ENCODE measurements around the gene GSN. TPM values are rescaled to one million over a fixed set of nuclear protein-coding genes. Genes with fewer than 3 reads are reported as not detected.
A peak's percentile ranks its signal among the peaks of the same experiment; 100 is the strongest.

GSN gene
- total RNA-seq, 3 donors from 2014 or later: 1,290 to 13,922 (median 1,437) TPM

DNA sequence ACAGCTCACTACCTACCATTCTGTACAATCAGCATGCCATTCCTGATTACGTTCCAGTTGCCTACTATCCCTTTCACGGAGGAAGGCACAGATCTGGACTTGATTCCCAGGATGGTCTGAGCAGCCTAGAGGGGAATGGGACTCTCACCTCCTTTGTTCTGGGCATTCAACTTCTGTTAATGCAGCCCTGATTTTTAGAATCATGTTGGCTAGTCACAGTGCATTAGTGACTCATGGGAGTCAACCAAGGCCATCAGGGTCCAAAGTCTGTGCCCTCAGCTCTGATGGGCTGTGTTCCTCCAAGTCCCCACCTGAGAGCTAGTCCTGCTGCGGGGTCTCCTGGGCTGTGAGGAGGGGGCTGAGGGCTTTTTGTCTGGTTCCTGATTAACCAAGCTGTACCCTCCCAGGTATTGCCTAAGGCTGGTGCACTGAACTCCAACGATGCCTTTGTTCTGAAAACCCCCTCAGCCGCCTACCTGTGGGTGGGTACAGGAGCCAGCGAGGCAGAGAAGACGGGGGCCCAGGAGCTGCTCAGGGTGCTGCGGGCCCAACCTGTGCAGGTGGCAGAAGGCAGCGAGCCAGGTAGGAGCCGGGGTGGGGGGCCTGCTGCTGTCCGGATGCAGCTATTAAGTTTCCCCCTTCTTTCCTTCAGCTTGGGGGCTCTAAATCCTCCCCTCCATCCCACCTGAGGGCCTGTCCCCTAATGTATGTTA is 59.1 kb downstream of the GSN start:
- DNase-seq (ENCODE audit: low spot score in 2 of 2): no peak
- H3K4me1 ChIP-seq: peaks cover 14 to 21% of the 10 kb centered on the region in 2 donors
- peak overlapping the region; percentile 95 to 96 for H3K27ac ChIP-seq
- H3K4me3 ChIP-seq: peak overlapping the region in 1 of 3 donors; percentile 41
- peaks cover 18% of the 10 kb centered on the region for H3K36me3 ChIP-seq
- no peaks in the 10 kb centered on the region for H3K27me3 ChIP-seq
- H3K9me3 ChIP-seq: no peaks in the 10 kb centered on the region
- intact Hi-C loops (cut with DNase I; ENCODE audit: low total_unique reads): no loop called here
- no peak for TF ChIP-seq POLR2AphosphoS5 (IDR thresholded peaks at IDR 0.05)
- TF ChIP-seq POLR2A (IDR thresholded peaks at IDR 0.05): no peak
- no peak for TF ChIP-seq CTCF (IDR thresholded peaks at IDR 0.05)

DNA sequence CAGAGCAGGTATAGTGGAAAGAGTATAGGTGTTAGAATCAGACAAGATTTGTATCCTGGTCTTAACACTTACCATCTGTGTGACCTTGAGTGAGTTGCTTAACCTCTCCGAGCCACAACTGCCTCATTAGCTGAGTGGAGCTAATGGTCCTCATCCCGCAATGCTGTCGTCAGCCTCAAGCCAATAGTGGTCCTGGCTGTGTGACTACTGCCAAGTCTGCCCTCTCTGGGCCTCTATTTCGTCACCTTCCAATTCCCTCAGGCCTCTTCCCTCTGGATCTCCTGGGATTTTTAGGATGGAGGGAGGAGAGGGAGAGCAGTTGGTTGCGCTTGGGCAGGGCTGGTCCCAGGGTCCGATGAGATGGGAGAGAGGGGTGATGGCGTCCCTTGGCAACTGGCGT is 60.5 kb downstream of the GSN start:
- Histone ChIP-seq H3K27me3 (no peaks in the 10 kb centered on the region), H3K27ac (peak overlapping the region; percentile 95 to 96), H3K4me1 (peaks cover 14 to 21% of the 10 kb centered on the region in 2 donors), H3K36me3 (peaks cover 18% of the 10 kb centered on the region), H3K4me3 (no peak overlapping the region), H3K9me3 (no peaks in the 10 kb centered on the region)
- no peak for TF ChIP-seq POLR2A (IDR thresholded peaks at IDR 0.05)
- TF ChIP-seq POLR2AphosphoS5 (IDR thresholded peaks at IDR 0.05): no peak
- intact Hi-C loops (cut with DNase I; ENCODE audit: low total_unique reads): no loop called here
- no peak for DNase-seq (ENCODE audit: low spot score in 2 of 2)

DNA sequence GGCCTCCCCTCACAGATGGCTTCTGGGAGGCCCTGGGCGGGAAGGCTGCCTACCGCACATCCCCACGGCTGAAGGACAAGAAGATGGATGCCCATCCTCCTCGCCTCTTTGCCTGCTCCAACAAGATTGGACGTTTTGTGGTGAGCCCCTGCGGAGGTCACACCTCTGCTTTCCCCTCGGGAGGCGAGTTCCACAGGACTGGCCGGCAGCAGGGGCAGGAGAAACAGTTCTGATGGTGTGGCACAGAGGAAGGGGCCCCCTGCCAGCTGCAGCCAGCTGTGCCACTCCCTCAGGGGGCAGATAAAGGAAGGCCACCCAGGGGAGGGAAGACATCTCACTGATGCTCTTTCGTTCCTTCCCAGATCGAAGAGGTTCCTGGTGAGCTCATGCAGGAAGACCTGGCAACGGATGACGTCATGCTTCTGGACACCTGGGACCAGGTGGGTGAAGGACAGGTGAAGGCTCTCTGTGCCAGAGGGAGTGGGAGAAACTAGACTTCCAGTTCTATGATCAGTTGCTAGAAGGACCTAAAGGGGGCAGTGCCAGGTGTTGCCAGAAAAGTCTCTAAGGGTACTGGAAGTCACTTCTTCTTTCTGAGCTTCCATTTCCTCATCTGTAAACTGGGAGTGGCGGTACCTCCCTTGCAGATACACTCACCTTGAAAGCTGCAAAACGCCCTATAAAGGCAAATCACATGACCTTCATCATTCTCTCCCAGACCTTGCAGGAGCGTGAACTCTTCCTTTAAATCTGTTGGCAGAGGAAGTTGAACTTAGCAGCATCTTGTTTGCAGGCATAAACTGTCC is 61.1 kb downstream of the GSN start:
- no peaks in the 10 kb centered on the region for H3K9me3 ChIP-seq
- H3K36me3 ChIP-seq: peaks cover 18% of the 10 kb centered on the region
- no peaks in the 10 kb centered on the region for H3K27me3 ChIP-seq
- H3K4me3 ChIP-seq: no peak overlapping the region
- peaks cover 14 to 19% of the 10 kb centered on the region in 2 donors for H3K4me1 ChIP-seq
- peak overlapping the region; percentile 95 to 96 for H3K27ac ChIP-seq
- TF ChIP-seq POLR2A (IDR thresholded peaks at IDR 0.05) (no peak), POLR2AphosphoS5 (IDR thresholded peaks at IDR 0.05) (no peak), CTCF (IDR thresholded peaks at IDR 0.05) (no peak)
- DNase-seq (ENCODE audit: low spot score in 2 of 2): no peak
- intact Hi-C loops (cut with DNase I; ENCODE audit: low total_unique reads): no loop called here

DNA sequence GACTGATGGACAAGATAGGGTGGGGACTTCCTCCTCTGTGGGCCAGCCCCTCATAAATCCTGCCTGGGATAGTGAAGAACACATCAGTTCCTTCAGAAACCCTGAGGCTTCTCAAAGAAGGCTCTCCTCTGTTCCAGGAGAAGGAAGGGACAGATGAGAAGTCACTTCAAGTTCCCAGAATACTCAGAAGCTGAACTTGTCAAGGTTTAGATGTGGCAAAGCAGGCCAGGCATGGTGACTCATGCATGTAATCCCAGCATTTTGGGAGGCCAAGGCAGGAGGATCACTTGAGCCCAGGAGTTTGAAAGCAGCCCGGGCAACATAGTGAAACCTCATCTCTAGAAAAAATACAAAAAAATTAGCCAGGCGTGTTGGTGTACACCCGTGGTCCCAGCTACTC is 63.6 kb downstream of the GSN start:
- DNase-seq (ENCODE audit: low spot score in 2 of 2): no peak
- no peaks in the 10 kb centered on the region for H3K27me3 ChIP-seq
- no peak overlapping the region for H3K4me3 ChIP-seq
- H3K4me1 ChIP-seq: peaks cover 8 to 13% of the 10 kb centered on the region in 2 donors
- peak overlapping the region; percentile 89 to 96 for H3K27ac ChIP-seq
- no peaks in the 10 kb centered on the region for H3K9me3 ChIP-seq
- TF ChIP-seq CTCF (IDR thresholded peaks at IDR 0.05) (no peak), POLR2AphosphoS5 (IDR thresholded peaks at IDR 0.05) (no peak), POLR2A (IDR thresholded peaks at IDR 0.05) (no peak)
- intact Hi-C loops (cut with DNase I; ENCODE audit: low total_unique reads): no loop called here
- peaks cover 18% of the 10 kb centered on the region for H3K36me3 ChIP-seq

DNA sequence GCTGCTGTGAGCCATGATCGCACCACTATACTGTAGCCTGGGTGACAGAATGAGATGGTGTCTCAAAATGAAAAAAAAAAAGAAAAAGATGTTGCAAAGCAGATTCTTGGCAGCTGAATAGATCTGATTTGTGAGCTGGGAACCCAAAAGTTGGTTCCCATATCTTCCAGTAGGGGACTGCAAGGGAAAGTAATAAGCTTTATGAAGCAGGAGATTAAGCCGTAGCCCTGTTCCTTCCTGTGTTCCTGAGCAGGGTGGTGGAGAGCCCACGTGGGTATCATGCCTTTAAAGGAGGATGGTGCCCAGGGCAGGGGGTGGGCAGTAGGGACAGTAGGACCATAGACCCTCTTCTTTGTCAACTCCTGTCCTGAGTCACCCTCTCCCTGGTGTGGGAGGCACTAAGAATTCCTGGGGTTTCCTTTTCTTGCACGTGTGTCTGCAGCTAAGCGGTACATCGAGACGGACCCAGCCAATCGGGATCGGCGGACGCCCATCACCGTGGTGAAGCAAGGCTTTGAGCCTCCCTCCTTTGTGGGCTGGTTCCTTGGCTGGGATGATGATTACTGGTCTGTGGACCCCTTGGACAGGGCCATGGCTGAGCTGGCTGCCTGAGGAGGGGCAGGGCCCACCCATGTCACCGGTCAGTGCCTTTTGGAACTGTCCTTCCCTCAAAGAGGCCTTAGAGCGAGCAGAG is 64.2 kb downstream of the GSN start:
- DNase-seq (ENCODE audit: low spot score in 2 of 2): no peak
- H3K9me3 ChIP-seq: no peaks in the 10 kb centered on the region
- H3K4me3 ChIP-seq: no peak overlapping the region
- peak overlapping the region; percentile 89 to 96 for H3K27ac ChIP-seq
- peaks cover 18% of the 10 kb centered on the region for H3K36me3 ChIP-seq
- peaks cover 2 to 7% of the 10 kb centered on the region in 2 donors for H3K4me1 ChIP-seq
- peak; percentile 30 to 34 (median 31) for TF ChIP-seq CTCF (IDR thresholded peaks at IDR 0.05)
- TF ChIP-seq POLR2A (IDR thresholded peaks at IDR 0.05): no peak
- intact Hi-C loops (cut with DNase I; ENCODE audit: low total_unique reads): no loop called here
- H3K27me3 ChIP-seq: no peaks in the 10 kb centered on the region

All from breast epithelium (tissue), 4 donors.